Thoracic aorta (tissue), 2 donors: Measurements from ENCODE around the gene GAGE1. TPM values are rescaled to one million over a fixed set of nuclear protein-coding genes. Genes with fewer than 3 reads are reported as not detected.
"Not testable (repeated sequence)": the region's sequence is repeated elsewhere in the genome, so short reads cannot be mapped to it uniquely, and the experiment has no call there.

Source experiments
- ATAC-seq: fragments of 150-250 bp; one replicate; pipeline ENCODE4 v1.8.0; 2017; ENCODE audit warnings: low read depth; ENCODE audit not compliant: insufficient number of reproducible peaks, low FRiP score
- DNase-seq: peaks from one replicate; pipeline ENCODE4 v3.0.0-alpha.2; 2020; ENCODE audit warnings: low spot score
- H3K27ac ChIP-seq, 2 donors: fragments of 200-600 bp; sonication (generic); 1 replicate in 1 of 2; 2 replicates in 1 of 2; pipeline ENCODE4 v1.5.1; 2016; ENCODE audit warnings: mild to moderate bottlenecking in 2 of 2, moderate library complexity in 2 of 2
- H3K27me3 ChIP-seq: fragments of 200-600 bp; sonication (generic); replicated peaks from 2 replicates; pipeline ENCODE4 v1.6.0; 2016; ENCODE audit warnings: mild to moderate bottlenecking; ENCODE audit not compliant: insufficient read depth
- H3K36me3 ChIP-seq: fragments of 200-600 bp; sonication (generic); one replicate; pipeline ENCODE4 v1.5.1; 2016
- H3K4me1 ChIP-seq, 2 donors: fragments of 200-600 bp; sonication (generic); 1 replicate in 1 of 2; 2 replicates in 1 of 2; pipeline versions ENCODE4 v1.5.1 to v1.6.0; 2016; ENCODE audit warnings: low read depth in 2 of 2, mild to moderate bottlenecking in 1 of 2; ENCODE audit not compliant: control insufficient read depth in 1 of 2
- H3K4me3 ChIP-seq: fragments of 200-600 bp; sonication (generic); 2 replicates; pipeline ENCODE4 v1.5.1; 2016; ENCODE audit warnings: mild to moderate bottlenecking
- H3K9me3 ChIP-seq: fragments of 200-600 bp; sonication (generic); 2 replicates; pipeline ENCODE4 v1.5.1; 2016
- total RNA-seq, 2 donors: library from RNA; depleted of rRNA; stranded (reverse); fragments of >200 nt; gene quantifications; one replicate each; pipeline versions ENCODE4 v1.1.0 to v1.2.3, GENCODE V29; 2016

Gene GAGE1
- not detected for total RNA-seq

GRCh38 chrX:49598720-49599119, at the start of gene GAGE1:
TSS of gene GAGE1 (plus strand) at chrX:49599020. CDS start at chrX:49600175, 1,155 bp downstream.
- not testable (repeated sequence) for H3K36me3 ChIP-seq, H3K4me1 ChIP-seq, H3K4me3 ChIP-seq, ATAC-seq, H3K27ac ChIP-seq, H3K27me3 ChIP-seq, H3K9me3 ChIP-seq, DNase-seq

- not testable (repeated sequence) for ATAC-seq, DNase-seq
Measured at GRCh38 chrX:49550989-49551388, 47.8 kb upstream of the GAGE1 start, which contains the start of gene GAGE12E. TSS of gene GAGE12E (plus strand) at chrX:49551289. CDS start at chrX:49552444, 1,155 bp downstream.

GRCh38 chrX:49560542-49560941, 38.3 kb upstream of the GAGE1 start, which contains the start of gene GAGE12F:
TSS of gene GAGE12F (plus strand) at chrX:49560842. CDS start at chrX:49561997, 1,155 bp downstream.
- not testable (repeated sequence) for H3K4me3 ChIP-seq, DNase-seq, H3K4me1 ChIP-seq, H3K36me3 ChIP-seq, H3K27ac ChIP-seq, H3K27me3 ChIP-seq, ATAC-seq, H3K9me3 ChIP-seq

More at GRCh38 chrX:49550989-49551388, 47.8 kb upstream of the GAGE1 start, which contains the start of gene GAGE12E:
- H3K27ac ChIP-seq, H3K36me3 ChIP-seq, H3K4me3 ChIP-seq, H3K27me3 ChIP-seq, H3K9me3 ChIP-seq, H3K4me1 ChIP-seq: not testable (repeated sequence)

- H3K27ac ChIP-seq, H3K9me3 ChIP-seq, H3K4me1 ChIP-seq, H3K36me3 ChIP-seq, ATAC-seq, H3K27me3 ChIP-seq, DNase-seq, H3K4me3 ChIP-seq: not testable (repeated sequence)
Measured at GRCh38 chrX:49568728-49569127, 30.1 kb upstream of the GAGE1 start.

GRCh38 chrX:49569152-49569551, 29.7 kb upstream of the GAGE1 start:
- DNase-seq, H3K27ac ChIP-seq, H3K4me1 ChIP-seq, H3K36me3 ChIP-seq, H3K4me3 ChIP-seq, H3K27me3 ChIP-seq, H3K9me3 ChIP-seq, ATAC-seq: not testable (repeated sequence)

- not testable (repeated sequence) for H3K27me3 ChIP-seq, H3K9me3 ChIP-seq, H3K27ac ChIP-seq, DNase-seq, H3K4me3 ChIP-seq, H3K4me1 ChIP-seq, H3K36me3 ChIP-seq, ATAC-seq
Measured at GRCh38 chrX:49570100-49570499, 28.7 kb upstream of the GAGE1 start, which contains the start of gene GAGE12G. TSS of gene GAGE12G (plus strand) at chrX:49570400. CDS start at chrX:49571555, 1,155 bp downstream.

- H3K27me3 ChIP-seq, DNase-seq, H3K9me3 ChIP-seq, H3K4me1 ChIP-seq, ATAC-seq, H3K4me3 ChIP-seq, H3K27ac ChIP-seq, H3K36me3 ChIP-seq: not testable (repeated sequence)
Measured at GRCh38 chrX:49579649-49580048, 19.2 kb upstream of the GAGE1 start, which contains the start of gene GAGE12H. TSS of gene GAGE12H (plus strand) at chrX:49579949. CDS start at chrX:49581104, 1,155 bp downstream.

GRCh38 chrX:49589196-49589595, 9.6 kb upstream of the GAGE1 start, which contains the start of gene GAGE2A:
TSS of gene GAGE2A (plus strand) at chrX:49589496. CDS start at chrX:49590651, 1,155 bp downstream.
- H3K27ac ChIP-seq, H3K36me3 ChIP-seq, H3K4me1 ChIP-seq, H3K4me3 ChIP-seq, H3K9me3 ChIP-seq, ATAC-seq, H3K27me3 ChIP-seq, DNase-seq: not testable (repeated sequence)

GRCh38 chrX:49589769-49590478, 8.9 kb upstream of the GAGE1 start:
- H3K27me3 ChIP-seq, DNase-seq, H3K4me1 ChIP-seq, H3K4me3 ChIP-seq, H3K27ac ChIP-seq, H3K36me3 ChIP-seq, ATAC-seq, H3K9me3 ChIP-seq: not testable (repeated sequence)

GRCh38 chrX:49590488-49590887, 8.3 kb upstream of the GAGE1 start:
- H3K27me3 ChIP-seq, H3K4me3 ChIP-seq, H3K9me3 ChIP-seq, DNase-seq, ATAC-seq, H3K4me1 ChIP-seq, H3K36me3 ChIP-seq, H3K27ac ChIP-seq: not testable (repeated sequence)
